NCI-H1694 treated with DMSO at 0.1 percent for 48 hours (cell line): Measurements from ENCODE around the gene TRIM25.

Experiments used
- DNase-seq: peaks from one replicate; lab custom pipeline; 2025; lab: John Stamatoyannopoulos, UW

The TRIM25 gene

DNA sequence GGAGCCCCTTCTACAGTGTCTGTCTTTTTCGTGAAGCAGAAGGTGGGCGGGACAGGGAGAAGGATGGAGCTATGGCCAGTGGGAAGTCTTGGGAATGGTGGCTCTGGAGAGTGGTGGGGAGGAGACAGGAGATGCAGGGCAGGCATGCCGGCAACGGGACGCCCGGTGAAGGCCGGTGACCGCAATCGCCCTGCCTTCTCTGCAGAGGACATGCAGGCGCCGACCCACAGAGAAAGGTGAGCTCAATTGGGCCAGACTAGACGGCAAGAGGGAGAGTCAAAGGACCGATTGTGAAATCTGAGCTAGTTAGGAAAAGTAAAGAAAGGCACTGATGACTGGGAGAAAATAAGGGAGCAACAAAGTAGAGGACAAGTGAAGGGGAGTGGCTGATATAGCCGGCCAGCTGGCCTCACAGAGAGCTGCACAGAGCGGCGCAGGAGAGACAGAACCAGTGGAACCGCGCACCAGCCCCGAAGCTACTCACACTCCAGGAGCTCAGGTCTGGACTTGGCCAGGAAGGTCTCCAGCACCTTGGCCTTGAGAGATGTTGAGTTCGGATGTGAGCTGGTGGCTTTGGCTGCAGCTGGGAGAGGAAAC lies 18.9 kb downstream of the TRIM25 start:
- no peak for DNase-seq

DNA sequence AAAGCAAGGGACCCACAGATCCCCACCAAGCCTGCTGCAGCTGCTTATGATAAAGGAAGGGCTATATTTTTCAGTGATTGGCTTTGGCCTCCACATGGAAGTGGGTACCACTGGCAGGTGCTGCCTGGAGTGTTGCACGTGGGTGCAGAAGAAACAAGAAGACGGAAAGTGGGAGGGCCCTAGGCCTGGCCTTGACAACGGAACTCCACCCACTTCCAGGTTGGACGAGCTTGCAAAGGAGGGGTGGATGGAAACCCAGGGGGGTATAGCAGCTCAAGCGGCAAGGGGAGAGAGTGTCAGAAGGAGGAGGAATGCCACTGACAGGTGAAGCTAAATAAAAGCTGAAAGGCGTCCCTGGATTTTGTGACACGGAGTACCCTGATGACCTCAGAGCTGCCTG lies 20.3 kb downstream of the TRIM25 start:
- DNase-seq, result no peak

DNA sequence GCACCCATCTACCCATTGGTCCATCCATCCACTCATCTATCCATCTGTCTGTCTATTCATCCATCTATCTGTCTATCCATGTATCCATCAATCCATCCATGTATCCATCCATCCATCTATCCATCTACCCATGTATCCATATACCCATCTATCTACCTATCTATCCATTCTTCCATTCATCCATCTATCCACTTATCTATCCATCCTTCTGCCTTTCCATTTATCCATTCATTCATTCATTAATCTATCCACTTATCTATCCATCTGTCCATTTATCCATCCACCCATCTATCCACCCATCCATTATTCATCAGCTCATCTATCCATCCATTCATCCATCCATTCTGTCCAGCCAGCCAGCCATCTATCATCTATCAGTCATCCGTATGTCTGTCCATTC lies 21.5 kb downstream of the TRIM25 start:
- DNase-seq, result no peak

- DNase-seq, result no peak
These were observed 22.1 kb downstream of the TRIM25 start for GRCh38 chr17:56891751-56892150.

DNA sequence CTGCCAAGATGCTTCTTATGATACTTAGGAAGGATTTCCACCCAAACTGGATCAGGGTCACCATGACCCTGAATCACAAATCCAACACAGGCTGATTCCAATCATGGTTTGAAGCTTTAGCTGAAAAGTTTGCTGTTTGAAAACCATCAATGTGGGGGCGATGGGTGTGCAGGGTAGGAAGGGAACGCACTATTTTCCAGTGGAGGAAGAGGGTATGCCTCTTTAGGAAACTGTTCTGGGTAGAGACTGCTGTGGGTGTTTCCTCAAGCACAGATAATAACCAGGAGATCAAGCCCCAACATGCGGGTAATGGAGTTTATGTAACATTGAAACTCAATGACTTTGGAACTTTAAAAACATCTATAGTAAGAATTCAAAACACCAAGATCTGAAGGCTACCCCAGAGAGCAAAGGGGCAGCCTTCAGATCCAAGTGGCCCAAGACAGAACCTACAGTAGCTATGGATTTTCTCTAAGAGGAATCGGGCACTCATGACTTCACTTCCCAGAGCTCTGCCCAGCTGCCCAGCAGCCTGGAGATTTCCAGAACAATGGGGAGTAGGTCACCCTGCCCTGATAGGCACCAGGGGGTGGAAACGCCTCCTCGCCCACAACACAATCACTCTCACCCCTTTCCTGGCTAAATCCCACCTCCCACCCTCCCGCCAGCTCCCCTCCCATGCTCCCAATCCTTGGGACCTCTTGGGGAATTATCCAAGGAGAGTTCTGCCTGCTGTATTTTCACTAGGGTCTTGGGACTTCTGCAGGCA lies 22.8 kb downstream of the TRIM25 start:
- no peak for DNase-seq

GRCh38 chr17:56890390-56890789 lies 23.5 kb downstream of the TRIM25 start:
- no peak for DNase-seq

DNA sequence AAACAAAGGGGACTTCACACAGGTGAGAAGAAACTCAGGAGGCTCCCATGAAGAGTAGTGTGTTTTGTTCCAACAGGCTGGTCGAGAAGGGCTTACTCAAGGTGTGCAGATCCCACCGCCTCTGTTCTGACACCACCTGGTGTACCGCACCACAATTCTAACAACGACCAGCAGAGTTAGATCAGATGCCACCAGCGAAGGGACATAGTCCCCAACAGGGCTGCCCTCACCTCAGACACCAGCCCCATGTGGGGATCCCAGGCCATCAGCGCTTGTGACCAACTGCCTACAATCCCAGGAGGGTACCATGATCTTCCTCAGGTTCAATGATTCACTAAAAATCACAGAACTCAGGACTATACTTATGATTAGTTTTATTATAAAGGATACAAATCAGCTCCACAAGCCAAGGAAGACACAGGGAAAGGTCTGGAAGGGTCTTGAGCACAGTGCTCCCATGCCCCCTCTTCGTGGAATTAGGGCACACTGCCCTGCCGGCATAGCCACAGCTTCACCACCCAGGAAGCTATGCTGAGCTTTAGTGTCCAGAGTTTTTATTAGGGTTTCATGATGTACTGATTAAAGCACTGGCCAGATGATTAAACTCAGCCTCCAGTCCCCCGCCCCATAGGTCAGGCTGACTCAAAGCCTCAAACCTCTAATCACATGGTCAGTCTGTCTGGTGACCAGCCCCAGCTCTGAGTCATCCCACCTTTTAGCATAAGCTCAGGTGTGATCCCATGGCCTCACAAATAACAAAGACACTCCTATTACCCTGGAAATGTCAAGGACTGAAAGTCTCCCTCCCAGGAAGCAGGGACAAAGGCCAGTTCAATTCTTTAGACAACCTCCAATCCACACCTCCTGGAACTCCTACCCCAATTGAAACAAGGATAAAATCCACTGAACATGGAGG lies 26.0 kb downstream of the TRIM25 start:
- no peak for DNase-seq

- no peak for DNase-seq
These were observed 26.7 kb downstream of the TRIM25 start for GRCh38 chr17:56887105-56887504.

DNA sequence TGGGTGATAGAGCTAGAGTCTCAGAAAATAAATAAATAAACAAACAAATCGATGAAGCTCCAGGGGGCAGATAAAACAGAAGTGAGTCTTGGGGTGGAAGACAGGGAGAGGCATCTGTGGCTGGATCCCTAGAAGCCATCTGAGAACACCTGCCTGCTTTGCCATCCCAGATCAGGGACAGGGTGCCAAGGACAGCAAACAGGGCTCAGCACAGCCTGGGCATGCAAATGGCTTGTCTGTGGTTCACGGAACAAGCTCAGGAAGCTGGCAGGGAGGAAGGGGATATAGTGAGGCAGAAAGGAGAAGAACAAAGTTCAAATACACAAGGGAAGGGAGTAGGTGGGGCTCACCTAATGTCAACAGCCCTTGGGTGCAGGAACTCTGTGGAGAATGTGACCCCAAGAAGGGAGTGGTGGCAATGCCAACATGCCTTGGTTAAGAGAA lies 27.5 kb downstream of the TRIM25 start:
- DNase-seq, result no peak

DNA sequence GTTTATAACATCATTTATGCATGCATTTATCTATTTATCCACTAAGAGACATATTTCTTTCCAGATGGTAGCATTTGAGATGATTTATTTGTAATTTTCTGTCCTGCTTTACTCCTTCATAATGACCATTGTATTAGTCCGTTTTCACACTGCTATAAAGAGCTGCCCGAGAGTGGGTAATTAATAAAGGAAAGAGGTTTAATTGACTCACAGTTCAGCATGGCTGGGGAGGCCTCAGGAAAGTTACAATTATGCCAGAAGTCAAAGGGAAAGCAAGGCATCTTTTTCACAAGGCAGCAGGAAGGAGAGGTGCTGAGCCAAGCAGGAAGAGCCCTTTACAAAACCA lies 28.6 kb downstream of the TRIM25 start:
- no peak for DNase-seq

GRCh38 chr17:56884483-56885311 lies 29.2 kb downstream of the TRIM25 start:
- no peak for DNase-seq

DNA sequence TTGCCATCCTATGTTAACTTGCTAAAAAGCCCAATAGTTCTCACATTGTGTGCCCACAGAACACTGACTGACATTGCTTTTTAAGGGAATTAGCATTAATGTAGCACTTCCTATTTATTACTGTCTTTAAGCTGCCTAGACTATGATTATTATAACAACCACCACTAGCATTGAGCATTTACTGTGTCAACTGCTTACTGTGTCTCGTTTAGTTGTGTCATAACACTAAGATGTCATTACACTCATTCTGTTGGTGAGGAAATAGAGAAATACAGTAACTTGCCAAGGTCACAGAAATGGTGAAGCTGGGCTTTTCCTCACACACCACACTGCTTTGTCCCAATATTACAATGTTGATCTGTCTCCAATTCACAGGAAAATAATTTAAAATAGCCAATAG lies 30.2 kb downstream of the TRIM25 start:
- no peak for DNase-seq

DNA sequence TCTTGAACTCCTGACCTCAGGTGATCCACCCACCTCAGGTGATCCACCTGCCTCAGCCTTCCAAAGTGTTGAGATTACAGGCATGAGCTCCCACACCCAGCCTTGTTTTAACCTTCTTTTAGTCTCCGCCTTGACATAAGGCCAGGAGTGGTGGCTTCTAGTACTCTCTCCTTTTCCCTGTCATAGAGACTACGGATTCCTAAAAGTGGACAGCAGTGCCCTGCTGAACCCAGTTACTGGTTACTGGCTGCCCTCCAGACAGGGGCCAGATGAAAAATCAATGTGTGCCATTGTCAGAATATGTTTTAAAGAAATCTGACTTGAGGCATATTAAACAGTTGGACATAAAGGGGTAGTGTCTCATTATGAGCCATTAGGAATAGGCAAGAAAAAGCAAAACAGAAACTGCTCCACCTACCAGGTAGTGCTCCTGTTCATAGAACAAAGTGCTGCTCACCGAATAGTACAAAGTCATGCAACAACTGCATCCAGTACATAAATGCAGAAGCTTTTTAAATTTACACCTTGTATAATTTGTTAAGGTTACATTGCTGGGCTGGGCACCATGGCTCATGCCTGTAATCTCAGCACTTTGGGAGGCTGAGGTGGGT lies 32.1 kb downstream of the TRIM25 start:
- no peak for DNase-seq

DNA sequence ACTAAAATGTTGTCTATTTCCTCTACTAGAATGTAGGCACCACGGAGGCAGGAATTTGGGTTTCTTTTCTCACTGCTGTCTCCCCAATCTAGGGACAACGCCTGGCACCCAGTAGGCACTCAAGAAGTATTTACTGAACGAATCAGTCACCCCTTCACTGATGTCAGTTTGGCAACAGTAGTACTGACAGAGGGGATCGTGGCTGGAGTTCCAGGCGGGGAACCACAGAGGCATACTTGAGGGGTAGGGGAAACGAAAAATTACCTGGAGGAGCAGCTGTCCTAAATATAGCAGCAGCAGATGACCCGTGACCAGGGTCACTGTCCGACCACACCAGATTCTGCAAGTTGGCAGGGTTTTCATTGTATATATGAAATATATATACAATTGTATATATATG lies 33.3 kb downstream of the TRIM25 start:
- DNase-seq, result no peak

GRCh38 chr17:56880133-56880532 lies 33.7 kb downstream of the TRIM25 start:
- no peak for DNase-seq

DNA sequence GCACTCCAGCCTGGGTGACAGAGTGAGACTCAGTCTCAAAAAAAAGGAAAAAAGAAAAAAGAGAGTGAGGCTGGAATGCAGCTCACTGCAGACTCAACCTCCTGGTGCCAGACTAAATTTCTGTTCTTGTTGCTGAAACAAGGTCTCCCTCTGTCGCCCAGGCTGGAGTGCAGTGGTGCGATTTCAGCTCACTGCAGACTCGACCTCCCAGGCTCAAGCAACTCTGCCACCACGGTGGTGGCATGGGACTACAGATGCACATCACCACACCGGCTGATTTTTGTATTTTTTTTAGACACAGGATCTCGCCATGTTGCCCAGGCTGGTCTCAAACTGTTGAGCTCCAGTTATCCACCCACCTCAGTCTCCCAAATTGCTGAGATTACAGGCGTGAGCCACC lies 34.6 kb downstream of the TRIM25 start:
- no peak for DNase-seq

DNA sequence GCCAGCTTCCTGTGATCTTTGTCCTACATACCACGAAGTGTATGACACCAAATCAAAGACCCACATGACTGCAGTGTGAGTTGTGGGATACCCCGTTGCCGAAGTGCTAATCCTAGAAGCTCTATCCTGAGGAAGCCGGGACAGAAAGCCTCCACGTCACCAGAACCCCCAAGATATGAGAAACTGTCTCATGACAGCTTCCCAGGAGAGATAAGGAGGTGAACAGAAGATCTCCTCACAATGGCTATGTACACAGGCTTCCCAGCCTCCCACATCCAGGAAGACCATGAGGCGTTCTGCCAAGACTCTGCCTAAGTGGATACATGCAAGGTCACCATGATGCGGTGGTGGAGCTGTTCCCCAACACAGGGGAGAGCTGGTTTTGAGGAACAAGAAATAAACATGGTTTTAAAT lies 37.1 kb downstream of the TRIM25 start:
- no peak for DNase-seq

DNA sequence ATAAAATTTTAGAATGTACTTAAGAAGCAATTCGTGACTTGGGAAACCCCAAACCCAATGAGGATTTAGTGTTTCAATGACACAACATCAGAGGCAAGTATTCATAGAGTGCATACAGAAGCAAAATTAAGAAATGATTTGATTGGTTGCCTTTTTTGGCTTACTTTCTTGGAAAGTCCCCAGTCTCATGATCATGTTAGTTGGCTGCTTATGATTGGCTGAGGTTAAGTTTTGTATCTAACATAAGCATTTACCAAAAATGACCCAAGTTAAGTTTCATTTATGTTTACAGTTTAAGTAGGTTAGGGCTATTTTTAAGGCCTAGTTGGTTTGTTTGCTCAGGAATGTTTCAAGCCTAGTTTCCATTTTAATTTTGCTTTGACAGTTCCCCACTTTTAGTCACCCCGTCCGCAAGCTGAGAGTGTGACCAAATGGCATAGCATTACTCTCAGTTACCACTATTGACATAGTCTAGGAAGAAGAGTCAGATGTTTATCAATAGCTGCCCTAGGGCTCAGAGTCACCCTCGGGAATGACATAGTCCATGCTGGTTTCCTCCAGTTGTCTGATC lies 43.7 kb downstream of the TRIM25 start:
- DNase-seq, result no peak

DNA sequence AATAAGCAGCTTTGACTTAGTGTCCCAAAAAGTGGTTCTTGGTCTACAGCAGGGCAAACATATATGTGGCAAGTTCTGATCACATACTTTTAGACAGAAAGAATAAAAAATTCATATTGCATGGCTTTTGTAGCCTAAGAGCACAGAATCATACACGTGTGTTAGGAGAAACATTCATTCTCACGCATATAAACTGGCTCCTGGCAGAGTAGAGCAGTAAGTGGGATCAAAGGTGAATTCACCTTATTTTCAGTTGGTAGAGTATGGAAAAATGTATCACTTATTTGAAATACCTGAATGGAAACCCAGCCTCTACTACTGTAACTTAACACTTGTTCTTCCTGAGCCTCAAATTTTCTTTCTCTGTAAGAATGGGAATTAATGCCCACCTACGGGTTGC lies 45.1 kb downstream of the TRIM25 start:
- no peak for DNase-seq

- DNase-seq, result no peak
These were observed 45.9 kb downstream of the TRIM25 start for GRCh38 chr17:56867948-56868376.

- DNase-seq, result no peak
These were observed 47.4 kb downstream of the TRIM25 start for GRCh38 chr17:56866496-56866895.
